Chondrocyte (in vitro differentiated cells): Measurements from ENCODE around the gene ZSCAN22. TPM values are rescaled to one million over a fixed set of nuclear protein-coding genes. Genes with fewer than 3 reads are reported as not detected.

ENCODE experiments used
- DNase-seq: peaks from one replicate; pipeline ENCODE4 v3.0.0; 2021; ENCODE audit warnings: mixed read lengths, low spot score
- H3K27ac Mint-ChIP-seq: one replicate; pipeline ENCODE4 v1.8.0; 2021; ENCODE audit warnings: mild to moderate bottlenecking, moderate library complexity, mixed read lengths; ENCODE audit not compliant: unreplicated experiment
- H3K27me3 Mint-ChIP-seq: 2 replicates; pipeline ENCODE4 v1.8.0; 2021; ENCODE audit warnings: low read depth, mixed read lengths
- H3K36me3 Mint-ChIP-seq: 2 replicates; pipeline ENCODE4 v1.8.0; 2021; ENCODE audit warnings: low read depth, mixed read lengths
- H3K4me1 Mint-ChIP-seq: 2 replicates; pipeline ENCODE4 v1.8.0; 2021; ENCODE audit warnings: low read depth, mild to moderate bottlenecking, mixed read lengths
- H3K4me3 Mint-ChIP-seq: one replicate; pipeline ENCODE4 v1.8.0; 2021; ENCODE audit warnings: mild to moderate bottlenecking, moderate library complexity, mixed read lengths; ENCODE audit not compliant: unreplicated experiment
- H3K9me3 Mint-ChIP-seq: 2 replicates; pipeline ENCODE4 v1.8.0; 2021; ENCODE audit warnings: low read depth, mixed read lengths
- CTCF ChIP-seq: fragments of 200-600 bp; sonication (generic); IDR thresholded peaks from 2 replicates; pipeline ENCODE4 v1.5.0; 2021; ENCODE audit warnings: antibody characterized with exemption, mild to moderate bottlenecking, moderate library complexity
- total RNA-seq: library from RNA; stranded (reverse); gene quantifications from 3 replicates; pipeline ENCODE4 v1.2.1, GENCODE V29; 2021

The ZSCAN22 gene
- total RNA-seq, 1 donor from 2014 or later, result 3.0 TPM

- Mint-ChIP-seq H3K4me3 (no peak overlapping the region), H3K27ac (no peak overlapping the region), H3K9me3 (no peaks in the 10 kb centered on the region), H3K27me3 (no peaks in the 10 kb centered on the region), H3K4me1 (peaks cover 42% of the 10 kb centered on the region), H3K36me3 (peaks cover 3% of the 10 kb centered on the region)
- no peak for DNase-seq
- no peak for TF ChIP-seq CTCF
Measured at GRCh38 chr19:58382997-58383603, 56.3 kb downstream of the ZSCAN22 start.

- Mint-ChIP-seq H3K4me3 (peak overlapping the region; percentile 95), H3K27me3 (no peaks in the 10 kb centered on the region), H3K4me1 (peaks cover 44% of the 10 kb centered on the region), H3K27ac (peak overlapping the region; percentile 97), H3K36me3 (peaks cover 9% of the 10 kb centered on the region), H3K9me3 (no peaks in the 10 kb centered on the region)
- DNase-seq, result no peak
- TF ChIP-seq CTCF, result no peak
Measured at GRCh38 chr19:58385313-58385890, 58.6 kb downstream of the ZSCAN22 start.

- H3K27ac Mint-ChIP-seq, result peak overlapping the region; percentile 97
- no peak for TF ChIP-seq CTCF
Measured at GRCh38 chr19:58385891-58386575, 59.2 kb downstream of the ZSCAN22 start.

GRCh38 chr19:58386576-58387337, 60.0 kb downstream of the ZSCAN22 start, which contains the start of gene RPS5:
Gene RPS5, plus strand, starts transcription at chr19:58387269. Its CDS starts 869 bp downstream, at chr19:58388138.
- DNase-seq, result peak; percentile 97
- Mint-ChIP-seq H3K4me1 (peaks cover 40% of the 10 kb centered on the region), H3K27me3 (no peaks in the 10 kb centered on the region), H3K36me3 (peaks cover 13% of the 10 kb centered on the region), H3K9me3 (no peaks in the 10 kb centered on the region), H3K4me3 (peak within 1 kb of the TSS; percentile 95), H3K27ac (peak within 1 kb of the TSS; percentile 97)
- TF ChIP-seq CTCF, result no peak

More at GRCh38 chr19:58385891-58386575, 59.2 kb downstream of the ZSCAN22 start:
- Mint-ChIP-seq H3K4me3 (peak overlapping the region; percentile 95), H3K9me3 (no peaks in the 10 kb centered on the region), H3K4me1 (peaks cover 44% of the 10 kb centered on the region), H3K27me3 (no peaks in the 10 kb centered on the region), H3K36me3 (peaks cover 13% of the 10 kb centered on the region)
- DNase-seq, result no peak
